HepG2 (cell line): ENCODE results near the gene MYO7A. TPM values are rescaled to one million over a fixed set of nuclear protein-coding genes. Genes with fewer than 3 reads are reported as not detected.
A peak's percentile ranks its signal among the peaks of the same experiment; 100 is the strongest.

ENCODE experiments used
- ATAC-seq: fragments of 200-7000 bp; cut with Tn5 transposase; 3 replicates; pipeline ENCODE4 v1.9.1; 2020; ENCODE audit warnings: mild to moderate bottlenecking, moderate library complexity
- BruUV-seq: library from RNA; stranded (reverse); fragments of 400-500 nt; replicated peaks from 2 replicates; lab custom pipeline; 2021; lab: Mats Ljungman, UMichigan
- CTCF ChIA-PET: fragments of 300-600 bp; formaldehyde crosslinking; extraction: SDS; loops from one replicate; lab custom pipeline; 2021; ENCODE audit warnings: low total read pairs, inconsistent platforms, low intra/inter-chr PET ratio; lab: Yijun Ruan, JAX
- POLR2A ChIA-PET: fragments of 350-600 bp; sonication (Branson Sonifier 250); formaldehyde crosslinking; loops from one replicate; lab custom pipeline; 2020; ENCODE audit warnings: antibody characterized with exemption, inconsistent platforms; lab: Yijun Ruan, JAX
- DNase-seq: peaks from one replicate; pipeline ENCODE4 v3.0.0-alpha.2; 2015; ENCODE audit warnings: low spot score
- FAIRE-seq: peaks from 3 replicates; lab custom pipeline; 2011; peaks lifted over from hg19 to GRCh38; lab: Jason Lieb, UNC
- H2AFZ ChIP-seq: one replicate; pipeline ENCODE4 v1.6.1; 2011; ENCODE audit warnings: low read length, inconsistent platforms
- H3K27ac ChIP-seq: fragments of 300-600 bp; 3 replicates; pipeline ENCODE4 v1.8.0; 2011; ENCODE audit warnings: mixed run types, mild to moderate bottlenecking, mixed read lengths, low read length, inconsistent platforms; ENCODE audit not compliant: insufficient read depth; ENCODE audit errors: extremely low read length
- H3K27me3 ChIP-seq, 2 experiments: fragments of 200-600 bp in 1 of 2; 2 replicates in 1 of 2; 3 replicates in 1 of 2; pipeline versions ENCODE4 v1.6.0 to v1.8.0; 2011; ENCODE audit warnings: low read length in 2 of 2, mild to moderate bottlenecking in 2 of 2, moderate library complexity in 2 of 2, inconsistent platforms in 1 of 2; ENCODE audit not compliant: insufficient read depth in 2 of 2, control insufficient read depth in 1 of 2
- H3K36me3 ChIP-seq, 2 experiments: fragments of 200-600 bp in 1 of 2; replicated peaks in 1 of 2; 2 replicates in 1 of 2; 3 replicates in 1 of 2; pipeline versions ENCODE4 v1.5.1 to v1.8.0; 2011; ENCODE audit warnings: low read length in 2 of 2, inconsistent platforms in 1 of 2; ENCODE audit not compliant: insufficient read depth in 2 of 2, control insufficient read depth in 1 of 2
- H3K4me1 ChIP-seq: 2 replicates; pipeline ENCODE4 v1.5.1; 2012; ENCODE audit warnings: low read length, inconsistent platforms; ENCODE audit not compliant: insufficient read depth
- H3K4me2 ChIP-seq: 2 replicates; pipeline ENCODE4 v1.6.0; 2011; ENCODE audit warnings: low read depth, low read length, inconsistent platforms
- H3K4me3 ChIP-seq, 3 experiments: fragments of 200-600 bp in 1 of 3; sonication (generic), shearing (Covaris generic) in 1 of 3; replicated peaks in 1 of 3; 2 replicates each; pipeline ENCODE4 v1.5.1; 2011 to 2016; ENCODE audit warnings: low read length in 3 of 3, inconsistent platforms in 2 of 3, low read depth in 2 of 3, mild to moderate bottlenecking in 2 of 3, control low read depth in 1 of 3, mixed read lengths in 1 of 3; ENCODE audit not compliant: insufficient read depth in 1 of 3
- H3K79me2 ChIP-seq: one replicate; pipeline ENCODE4 v1.6.1; 2011; ENCODE audit warnings: low read length, inconsistent platforms; ENCODE audit not compliant: insufficient read depth
- H3K9ac ChIP-seq: 2 replicates; pipeline ENCODE4 v1.6.0; 2011; ENCODE audit warnings: mild to moderate bottlenecking, low read depth, low read length, inconsistent platforms; ENCODE audit not compliant: insufficient read depth
- H3K9me3 ChIP-seq: 2 replicates; pipeline ENCODE4 v1.5.1; 2012; ENCODE audit warnings: mild to moderate bottlenecking, low read length
- H4K20me1 ChIP-seq: 2 replicates; pipeline ENCODE4 v1.6.0; 2011; ENCODE audit warnings: inconsistent platforms, mild to moderate bottlenecking, low read length, moderate library complexity; ENCODE audit not compliant: insufficient read depth
- POGZ ChIP-seq: sonication (generic); formaldehyde crosslinking; IDR thresholded peaks from 2 replicates; pipeline ENCODE4 v1.4.0; 2020; ENCODE audit warnings: mild to moderate bottlenecking, missing genetic modification reagents
- RXRB ChIP-seq: IDR thresholded peaks from 2 replicates; pipeline ENCODE4 v1.6.1; 2016; ENCODE audit warnings: borderline replicate concordance, missing genetic modification reagents, missing compliant biosample characterization
- SP140L ChIP-seq: sonication (generic); formaldehyde crosslinking; IDR thresholded peaks from 2 replicates; pipeline ENCODE4 v1.4.0; 2020; ENCODE audit warnings: missing genetic modification reagents, borderline replicate concordance
- TAF1 ChIP-seq: sonication (generic); formaldehyde crosslinking; IDR thresholded peaks from 2 replicates; pipeline ENCODE4 v1.4.0; 2020; ENCODE audit warnings: missing genetic modification reagents
- ZFAT ChIP-seq: sonication (generic); formaldehyde crosslinking; conservative IDR thresholded peaks from 2 replicates; pipeline ENCODE4 v1.8.1; 2023; ENCODE audit warnings: missing genetic modification reagents, inconsistent platforms
- ZNF282 ChIP-seq: fragments of 450-650 bp; IDR thresholded peaks from 2 replicates; pipeline ENCODE4 v1.6.1; 2018; ENCODE audit not compliant: partially characterized antibody
- ZNF383 ChIP-seq: sonication (generic); formaldehyde crosslinking; IDR thresholded peaks from 2 replicates; pipeline ENCODE4 v1.4.0; 2020; ENCODE audit warnings: missing genetic modification reagents, mild to moderate bottlenecking, borderline replicate concordance
- ZNF772 ChIP-seq: sonication (generic); formaldehyde crosslinking; IDR thresholded peaks from 2 replicates; pipeline ENCODE4 v1.5.0; 2020; ENCODE audit warnings: mild to moderate bottlenecking, missing genetic modification reagents
- ZNF776 ChIP-seq: sonication (generic); formaldehyde crosslinking; IDR thresholded peaks from 2 replicates; pipeline ENCODE4 v1.4.0; 2020; ENCODE audit warnings: mild to moderate bottlenecking, missing genetic modification reagents
- WGBS: methylation state at CpG from one replicate; pipeline ENCODE4 v1.1.6; 2017; ENCODE audit warnings: low lambda C conversion rate; 5-methylcytosine and 5-hydroxymethylcytosine counted together
- in situ Hi-C: cut with HindIII; loops from 2 replicates; pipeline ENCODE4 v1.10.0; 2017; ENCODE audit warnings: low pct_unique_long_range_greater_than_20kb; ENCODE audit not compliant: extremely low pct_ligation_motif_present
- intact Hi-C: fragments of 100-400 bp; cut with micrococcal nuclease; formaldehyde crosslinking; loops from one replicate; pipeline ENCODE4 v1.10.0; 2022; ENCODE audit not compliant: unreplicated experiment
- polyA plus RNA-seq, 8 experiments: library from polyadenylated mRNA; depleted of rRNA in 3 of 8; stranded (reverse) in 7 of 8; unstranded in 1 of 8; fragments of >200 nt; fragmentation: Illumina TruSeq in 4 of 8; extraction: Trizol in 4 of 8; gene quantifications; 2 replicates each; pipeline versions ENCODE4 v1.2.1 to v1.2.3, GENCODE V29; 2011 to 2016; ENCODE audit warnings: low read depth in 4 of 8, missing spikeins in 1 of 8, mixed read lengths in 1 of 8; ENCODE audit not compliant: insufficient read depth in 1 of 8
- total RNA-seq, 5 experiments: library from RNA; depleted of rRNA; stranded (reverse); fragments of >200 nt; fragmentation: Illumina TruSeq; extraction: Trizol; gene quantifications; 2 replicates each; pipeline ENCODE4 v1.2.3, GENCODE V29; 2016; ENCODE audit warnings: low read depth in 1 of 5
- TF ChIP-seq, protein P1 (sequence below): conservative IDR thresholded peaks from 2 replicates; pipeline ENCODE4 v1.6.1; 2018; ENCODE audit warnings: missing genetic modification reagents
- TF ChIP-seq, protein P2 (sequence below): IDR thresholded peaks from 2 replicates; pipeline ENCODE4 v1.6.1; 2016; ENCODE audit warnings: low read depth, missing genetic modification reagents, missing compliant biosample characterization
- TF ChIP-seq, protein P3 (sequence below): sonication (generic); formaldehyde crosslinking; conservative IDR thresholded peaks from 2 replicates; pipeline ENCODE4 v1.4.0; 2020; ENCODE audit warnings: mild to moderate bottlenecking, missing genetic modification reagents, moderate library complexity

MYO7A gene
- total and polyA plus RNA-seq, 2 of the 13 experiments (the other 11 are each of a cell fraction or from before 2014, with no cell fraction given) = 7.5 to 10.0 TPM

DNA sequence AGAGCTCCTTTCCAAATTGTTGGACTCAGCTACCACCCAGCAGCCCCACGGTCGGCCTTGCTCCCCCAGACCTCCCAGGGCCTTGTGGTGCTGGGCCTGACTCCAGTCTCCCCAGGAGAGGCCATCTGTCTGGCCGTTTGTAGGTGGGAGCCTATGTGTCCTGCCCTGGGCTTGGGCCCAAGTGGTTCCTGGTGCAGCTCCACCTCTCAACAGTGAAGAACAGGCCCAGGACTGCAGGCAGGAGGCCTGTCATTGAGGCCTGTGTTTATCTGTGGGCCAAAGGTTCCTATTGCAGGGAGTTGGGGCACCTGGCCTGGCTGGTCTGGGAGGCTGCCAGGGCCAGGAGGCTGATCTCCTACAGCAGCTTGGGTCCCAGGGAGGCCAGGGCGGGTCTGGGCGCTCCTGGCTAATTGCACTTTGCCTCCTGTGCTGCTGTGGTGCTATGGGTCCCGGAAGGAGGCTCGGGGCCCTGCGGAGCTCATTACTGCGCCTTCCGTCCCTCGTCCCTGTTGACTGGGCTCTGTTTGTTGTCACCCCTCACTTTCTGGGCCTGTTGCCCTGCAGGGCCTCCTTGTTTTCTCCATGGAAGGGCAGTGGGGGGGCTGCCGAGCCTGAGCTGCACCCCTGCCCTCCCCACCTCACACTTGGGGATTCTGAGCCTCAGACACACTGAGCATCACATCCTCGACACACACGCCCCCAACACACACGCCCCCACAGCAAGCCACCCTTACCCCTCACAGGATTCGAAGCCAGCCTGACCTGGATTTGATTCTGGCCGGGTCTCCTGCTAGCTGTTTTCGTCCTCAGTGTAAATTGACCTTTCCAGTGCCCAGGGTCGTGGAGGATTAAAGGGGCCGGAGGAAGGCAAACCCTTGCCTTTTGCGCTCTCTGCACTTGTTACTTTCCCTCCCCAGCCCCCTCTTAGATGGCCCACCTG, 32.2 kb upstream of the MYO7A start:
- ATAC-seq = peak; percentile 86
- peak overlapping the region; percentile 73 for H3K4me2 ChIP-seq
- H3K9ac ChIP-seq = peak overlapping the region; percentile 61
- peak overlapping the region; percentile 1 to 62 (median 30); a peak in 4 of 6 replicates for H3K4me3 ChIP-seq
- CTCF ChIA-PET = no interaction called here
- intact Hi-C loops = loop anchor here (10.0 kb wide), 1 partner anchor 291 kb away; no protein-coding TSS in a partner anchor
- H2AFZ ChIP-seq = peak overlapping the region; percentile 4
- no TSS peak for BruUV-seq
- peaks cover 27% of the 10 kb centered on the region for H3K4me1 ChIP-seq
- in situ Hi-C loops = no loop called here
- FAIRE-seq = peak; percentile 55
- H3K27me3 ChIP-seq = 0 out of 5 replicates have a peak, but pooled peaks cover 0 to 4% of the 10 kb centered on the region in 2 experiments
- no peaks in the 10 kb centered on the region for H4K20me1 ChIP-seq
- H3K27ac ChIP-seq = peak overlapping the region; percentile 74
- peak; percentile 76 for DNase-seq
- H3K36me3 ChIP-seq = no peaks in the 10 kb centered on the region
- no peaks in the 10 kb centered on the region for H3K79me2 ChIP-seq
- H3K9me3 ChIP-seq = no peaks in the 10 kb centered on the region
- 6% methylated on average over 7 of the region's 21 CpGs for WGBS
- POLR2A ChIA-PET = interaction anchor here (0.8 to 2.2 kb wide), 8 partner anchors 9 to 49 kb away, joined by 3 to 16 read pairs (median 6); partner anchors contain the start of gene CAPN5
- TF ChIP-seq ZNF772 = peak; percentile 85
- TF ChIP-seq RXRB (CRISPR knock-in tag) = peak; percentile 74; the same call in 1 of the 2 replicates
- no peak for TF ChIP-seq POGZ (CRISPR knock-in tag)
- TF ChIP-seq SP140L (CRISPR knock-in tag) = no peak
- TF ChIP-seq, protein P1, sequence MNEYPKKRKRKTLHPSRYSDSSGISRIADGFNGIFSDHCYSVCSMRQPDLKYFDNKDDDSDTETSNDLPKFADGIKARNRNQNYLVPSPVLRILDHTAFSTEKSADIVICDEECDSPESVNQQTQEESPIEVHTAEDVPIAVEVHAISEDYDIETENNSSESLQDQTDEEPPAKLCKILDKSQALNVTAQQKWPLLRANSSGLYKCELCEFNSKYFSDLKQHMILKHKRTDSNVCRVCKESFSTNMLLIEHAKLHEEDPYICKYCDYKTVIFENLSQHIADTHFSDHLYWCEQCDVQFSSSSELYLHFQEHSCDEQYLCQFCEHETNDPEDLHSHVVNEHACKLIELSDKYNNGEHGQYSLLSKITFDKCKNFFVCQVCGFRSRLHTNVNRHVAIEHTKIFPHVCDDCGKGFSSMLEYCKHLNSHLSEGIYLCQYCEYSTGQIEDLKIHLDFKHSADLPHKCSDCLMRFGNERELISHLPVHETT = no peak
- TF ChIP-seq, protein P2, sequence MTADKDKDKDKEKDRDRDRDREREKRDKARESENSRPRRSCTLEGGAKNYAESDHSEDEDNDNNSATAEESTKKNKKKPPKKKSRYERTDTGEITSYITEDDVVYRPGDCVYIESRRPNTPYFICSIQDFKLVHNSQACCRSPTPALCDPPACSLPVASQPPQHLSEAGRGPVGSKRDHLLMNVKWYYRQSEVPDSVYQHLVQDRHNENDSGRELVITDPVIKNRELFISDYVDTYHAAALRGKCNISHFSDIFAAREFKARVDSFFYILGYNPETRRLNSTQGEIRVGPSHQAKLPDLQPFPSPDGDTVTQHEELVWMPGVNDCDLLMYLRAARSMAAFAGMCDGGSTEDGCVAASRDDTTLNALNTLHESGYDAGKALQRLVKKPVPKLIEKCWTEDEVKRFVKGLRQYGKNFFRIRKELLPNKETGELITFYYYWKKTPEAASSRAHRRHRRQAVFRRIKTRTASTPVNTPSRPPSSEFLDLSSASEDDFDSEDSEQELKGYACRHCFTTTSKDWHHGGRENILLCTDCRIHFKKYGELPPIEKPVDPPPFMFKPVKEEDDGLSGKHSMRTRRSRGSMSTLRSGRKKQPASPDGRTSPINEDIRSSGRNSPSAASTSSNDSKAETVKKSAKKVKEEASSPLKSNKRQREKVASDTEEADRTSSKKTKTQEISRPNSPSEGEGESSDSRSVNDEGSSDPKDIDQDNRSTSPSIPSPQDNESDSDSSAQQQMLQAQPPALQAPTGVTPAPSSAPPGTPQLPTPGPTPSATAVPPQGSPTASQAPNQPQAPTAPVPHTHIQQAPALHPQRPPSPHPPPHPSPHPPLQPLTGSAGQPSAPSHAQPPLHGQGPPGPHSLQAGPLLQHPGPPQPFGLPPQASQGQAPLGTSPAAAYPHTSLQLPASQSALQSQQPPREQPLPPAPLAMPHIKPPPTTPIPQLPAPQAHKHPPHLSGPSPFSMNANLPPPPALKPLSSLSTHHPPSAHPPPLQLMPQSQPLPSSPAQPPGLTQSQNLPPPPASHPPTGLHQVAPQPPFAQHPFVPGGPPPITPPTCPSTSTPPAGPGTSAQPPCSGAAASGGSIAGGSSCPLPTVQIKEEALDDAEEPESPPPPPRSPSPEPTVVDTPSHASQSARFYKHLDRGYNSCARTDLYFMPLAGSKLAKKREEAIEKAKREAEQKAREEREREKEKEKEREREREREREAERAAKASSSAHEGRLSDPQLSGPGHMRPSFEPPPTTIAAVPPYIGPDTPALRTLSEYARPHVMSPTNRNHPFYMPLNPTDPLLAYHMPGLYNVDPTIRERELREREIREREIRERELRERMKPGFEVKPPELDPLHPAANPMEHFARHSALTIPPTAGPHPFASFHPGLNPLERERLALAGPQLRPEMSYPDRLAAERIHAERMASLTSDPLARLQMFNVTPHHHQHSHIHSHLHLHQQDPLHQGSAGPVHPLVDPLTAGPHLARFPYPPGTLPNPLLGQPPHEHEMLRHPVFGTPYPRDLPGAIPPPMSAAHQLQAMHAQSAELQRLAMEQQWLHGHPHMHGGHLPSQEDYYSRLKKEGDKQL (CRISPR knock-in tag) = no peak
- TF ChIP-seq ZNF776 (CRISPR knock-in tag) = no peak
- TF ChIP-seq, protein P3, sequence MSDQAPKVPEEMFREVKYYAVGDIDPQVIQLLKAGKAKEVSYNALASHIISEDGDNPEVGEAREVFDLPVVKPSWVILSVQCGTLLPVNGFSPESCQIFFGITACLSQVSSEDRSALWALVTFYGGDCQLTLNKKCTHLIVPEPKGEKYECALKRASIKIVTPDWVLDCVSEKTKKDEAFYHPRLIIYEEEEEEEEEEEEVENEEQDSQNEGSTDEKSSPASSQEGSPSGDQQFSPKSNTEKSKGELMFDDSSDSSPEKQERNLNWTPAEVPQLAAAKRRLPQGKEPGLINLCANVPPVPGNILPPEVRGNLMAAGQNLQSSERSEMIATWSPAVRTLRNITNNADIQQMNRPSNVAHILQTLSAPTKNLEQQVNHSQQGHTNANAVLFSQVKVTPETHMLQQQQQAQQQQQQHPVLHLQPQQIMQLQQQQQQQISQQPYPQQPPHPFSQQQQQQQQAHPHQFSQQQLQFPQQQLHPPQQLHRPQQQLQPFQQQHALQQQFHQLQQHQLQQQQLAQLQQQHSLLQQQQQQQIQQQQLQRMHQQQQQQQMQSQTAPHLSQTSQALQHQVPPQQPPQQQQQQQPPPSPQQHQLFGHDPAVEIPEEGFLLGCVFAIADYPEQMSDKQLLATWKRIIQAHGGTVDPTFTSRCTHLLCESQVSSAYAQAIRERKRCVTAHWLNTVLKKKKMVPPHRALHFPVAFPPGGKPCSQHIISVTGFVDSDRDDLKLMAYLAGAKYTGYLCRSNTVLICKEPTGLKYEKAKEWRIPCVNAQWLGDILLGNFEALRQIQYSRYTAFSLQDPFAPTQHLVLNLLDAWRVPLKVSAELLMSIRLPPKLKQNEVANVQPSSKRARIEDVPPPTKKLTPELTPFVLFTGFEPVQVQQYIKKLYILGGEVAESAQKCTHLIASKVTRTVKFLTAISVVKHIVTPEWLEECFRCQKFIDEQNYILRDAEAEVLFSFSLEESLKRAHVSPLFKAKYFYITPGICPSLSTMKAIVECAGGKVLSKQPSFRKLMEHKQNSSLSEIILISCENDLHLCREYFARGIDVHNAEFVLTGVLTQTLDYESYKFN (CRISPR knock-in tag) = peak; percentile 70
- no peak for TF ChIP-seq ZNF282
- TF ChIP-seq TAF1 = peak; percentile 48; the same call in 1 of the 2 replicates
- no peak for TF ChIP-seq ZFAT (CRISPR knock-in tag)
- TF ChIP-seq ZNF383 = no peak
